Activated T-cell treated with anti-CD3 and anti-CD28 coated beads, Interleukin-2, amount 50 U/mL, for 1 hour (primary cell): Measurements from ENCODE around the gene ATR.
"Not testable (repeated sequence)": the region's sequence is repeated elsewhere in the genome, so short reads cannot be mapped to it uniquely, and the experiment has no call there.

Experiments
- DNase-seq: peaks from one replicate; pipeline ENCODE4 v3.0.0-alpha.2; 2020

ATR gene

DNA sequence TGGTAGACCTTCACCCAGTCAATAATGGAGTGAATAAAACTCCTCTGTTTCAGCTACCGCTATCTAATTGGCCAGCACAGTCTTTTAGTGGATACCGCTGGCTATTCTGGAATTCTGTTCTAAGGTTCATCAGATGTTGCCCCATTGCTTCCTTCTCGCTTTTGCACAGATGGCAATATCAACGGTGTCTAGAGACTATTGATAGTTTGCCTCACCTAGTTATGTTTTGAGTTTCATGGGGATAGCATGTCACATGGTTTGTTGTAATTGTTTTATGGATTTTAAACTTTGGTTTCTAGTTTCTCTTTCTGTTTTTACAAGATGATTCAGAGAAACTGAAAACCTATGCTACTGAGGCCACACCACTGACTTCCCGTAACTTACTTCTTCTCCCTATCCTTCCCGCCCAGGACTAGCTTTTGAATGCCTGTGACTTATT is 132.7 kb downstream of the ATR start:
- no peak for DNase-seq

- no peak for DNase-seq
Observed at GRCh38 chr3:142444343-142444742, 134.2 kb downstream of the ATR start.

DNA sequence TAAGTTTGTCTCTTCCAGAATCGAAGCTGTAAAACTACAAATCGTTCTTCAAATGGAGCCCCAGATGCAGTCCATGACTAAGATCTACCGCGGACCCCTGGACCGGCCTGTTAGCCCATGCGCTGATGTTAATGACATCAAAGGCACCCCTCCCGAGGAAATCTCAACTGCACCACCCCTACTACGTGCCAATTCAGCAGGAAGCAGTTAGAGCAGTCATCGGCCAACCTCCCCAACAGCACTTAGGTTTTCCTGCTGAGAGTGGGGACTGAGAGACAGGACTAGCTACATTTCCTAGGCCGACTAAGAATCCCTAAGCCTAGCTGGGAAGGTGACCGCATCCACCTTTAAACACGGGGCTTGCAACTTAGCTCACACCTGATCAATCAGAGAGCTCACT is 135.5 kb downstream of the ATR start:
- not testable (repeated sequence) for DNase-seq

GRCh38 chr3:142439499-142440220 is 138.9 kb downstream of the ATR start:
- not testable (repeated sequence) for DNase-seq

- DNase-seq, result not testable (repeated sequence)
Observed at GRCh38 chr3:142438096-142438495, 140.4 kb downstream of the ATR start.

- no peak for DNase-seq
Observed at GRCh38 chr3:142436951-142437585, 141.5 kb downstream of the ATR start.

GRCh38 chr3:142434503-142434902 is 144.0 kb downstream of the ATR start:
- no peak for DNase-seq

DNA sequence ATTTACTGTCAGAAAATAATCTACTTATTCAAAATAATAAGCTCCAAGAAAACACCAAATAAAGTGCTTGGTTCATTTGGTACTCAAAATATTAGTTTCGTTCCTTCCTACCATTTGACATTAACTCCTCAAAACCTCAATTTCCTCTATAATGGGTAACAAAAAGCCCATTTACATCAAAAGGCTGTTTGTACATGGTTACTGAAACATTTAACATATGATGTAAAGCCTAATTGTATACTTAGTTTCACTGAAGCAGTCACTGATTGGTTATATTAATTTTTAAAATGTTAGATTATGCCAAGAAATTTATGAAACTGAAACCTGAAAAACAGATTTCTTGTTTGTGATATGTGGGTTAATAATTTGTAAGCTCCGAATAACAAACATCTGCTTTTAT is 145.4 kb downstream of the ATR start:
- no peak for DNase-seq

DNA sequence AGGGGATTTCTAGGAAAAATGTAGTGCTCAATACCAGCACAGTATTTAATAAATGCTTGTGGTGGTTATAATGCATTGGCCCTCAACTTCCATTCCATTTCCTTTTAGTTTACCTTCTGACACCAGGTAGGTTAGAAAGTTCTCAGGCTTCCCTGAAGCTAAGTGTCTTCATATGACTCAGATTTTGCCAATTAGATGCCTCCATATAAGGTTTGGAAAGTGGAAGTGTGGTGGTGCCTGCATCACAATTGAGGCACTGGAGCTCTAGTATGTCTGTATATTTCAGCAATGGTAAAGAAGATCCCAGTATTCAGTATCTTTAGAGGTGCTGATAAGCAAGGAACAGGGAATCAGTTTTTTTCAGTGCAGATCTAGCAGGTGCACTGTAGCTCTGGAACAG is 149.0 kb downstream of the ATR start:
- no peak for DNase-seq

- no peak for DNase-seq
Observed at GRCh38 chr3:142424754-142425153, 153.8 kb downstream of the ATR start.

- no peak for DNase-seq
Observed at GRCh38 chr3:142418926-142419592, 159.5 kb downstream of the ATR start.

DNA sequence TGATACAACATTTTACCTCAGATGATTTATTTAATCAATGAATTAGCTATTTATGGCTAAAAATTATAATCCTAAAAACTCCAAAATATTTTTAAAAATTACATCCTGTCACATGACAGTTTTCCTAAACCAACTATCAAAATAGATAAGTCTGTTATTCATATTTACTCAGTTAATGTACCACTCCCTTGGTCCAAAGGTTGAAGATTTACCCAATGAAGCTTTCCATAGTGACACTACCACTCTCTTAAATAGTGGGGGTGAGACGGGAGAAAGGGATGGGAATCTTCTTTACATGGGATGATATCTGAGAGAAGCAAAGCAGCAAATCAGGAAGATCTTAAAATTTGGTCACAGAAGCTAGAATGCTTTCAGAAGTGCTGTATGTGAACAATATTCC is 161.2 kb downstream of the ATR start:
- DNase-seq, result no peak

- DNase-seq, result not testable (repeated sequence)
Observed at GRCh38 chr3:142400537-142400936, 178.0 kb downstream of the ATR start.
